ENCODE results near the gene SIAH1. TPM values are rescaled to one million over a fixed set of nuclear protein-coding genes. Genes with fewer than 3 reads are reported as not detected.
"Not testable (repeated sequence)": the region's sequence is repeated elsewhere in the genome, so short reads cannot be mapped to it uniquely, and the experiment has no call there.

The SIAH1 gene
- total RNA-seq, 1 donor from 2014 or later = 35.6 TPM

DNA sequence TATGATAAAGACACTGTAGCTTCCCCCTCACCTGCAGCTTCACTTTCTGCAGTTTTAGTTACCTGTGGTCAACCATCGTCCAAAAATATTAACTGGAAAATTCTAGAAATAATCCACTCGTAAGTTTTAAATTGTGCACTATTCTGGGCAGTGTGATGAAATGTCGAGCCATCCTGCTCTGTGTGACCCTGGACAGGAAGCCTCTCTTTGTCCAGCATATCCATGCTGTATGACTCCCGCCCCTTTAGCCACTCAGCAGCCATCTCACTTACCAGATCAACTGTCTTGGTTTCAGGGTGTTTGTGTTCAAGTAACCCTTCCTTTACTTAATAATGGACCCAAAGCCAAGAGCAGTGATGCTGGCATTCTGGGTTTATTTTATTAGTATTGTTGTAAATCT is 56.1 kb downstream of the SIAH1 start:
- DNase-seq = peak; percentile 17

DNA sequence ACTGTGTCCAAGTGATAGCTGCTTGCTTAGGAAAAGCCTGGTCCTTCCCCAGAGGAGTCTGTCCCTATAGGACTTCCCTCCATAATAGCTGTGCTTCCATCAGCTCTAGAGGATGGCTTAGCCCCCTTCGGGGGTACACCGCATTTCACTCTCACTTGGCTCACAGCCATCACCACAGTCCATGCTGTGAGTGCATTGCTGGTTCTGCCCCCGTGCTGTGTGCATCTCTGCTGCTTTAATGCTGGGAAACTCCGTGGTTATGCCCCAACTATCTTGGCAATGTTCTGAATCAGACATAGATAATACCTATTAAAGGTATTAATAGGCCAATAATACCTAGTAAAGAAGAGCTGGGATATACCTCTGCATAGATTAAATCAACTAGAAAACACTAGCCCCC is 58.3 kb downstream of the SIAH1 start:
- DNase-seq = no peak

DNA sequence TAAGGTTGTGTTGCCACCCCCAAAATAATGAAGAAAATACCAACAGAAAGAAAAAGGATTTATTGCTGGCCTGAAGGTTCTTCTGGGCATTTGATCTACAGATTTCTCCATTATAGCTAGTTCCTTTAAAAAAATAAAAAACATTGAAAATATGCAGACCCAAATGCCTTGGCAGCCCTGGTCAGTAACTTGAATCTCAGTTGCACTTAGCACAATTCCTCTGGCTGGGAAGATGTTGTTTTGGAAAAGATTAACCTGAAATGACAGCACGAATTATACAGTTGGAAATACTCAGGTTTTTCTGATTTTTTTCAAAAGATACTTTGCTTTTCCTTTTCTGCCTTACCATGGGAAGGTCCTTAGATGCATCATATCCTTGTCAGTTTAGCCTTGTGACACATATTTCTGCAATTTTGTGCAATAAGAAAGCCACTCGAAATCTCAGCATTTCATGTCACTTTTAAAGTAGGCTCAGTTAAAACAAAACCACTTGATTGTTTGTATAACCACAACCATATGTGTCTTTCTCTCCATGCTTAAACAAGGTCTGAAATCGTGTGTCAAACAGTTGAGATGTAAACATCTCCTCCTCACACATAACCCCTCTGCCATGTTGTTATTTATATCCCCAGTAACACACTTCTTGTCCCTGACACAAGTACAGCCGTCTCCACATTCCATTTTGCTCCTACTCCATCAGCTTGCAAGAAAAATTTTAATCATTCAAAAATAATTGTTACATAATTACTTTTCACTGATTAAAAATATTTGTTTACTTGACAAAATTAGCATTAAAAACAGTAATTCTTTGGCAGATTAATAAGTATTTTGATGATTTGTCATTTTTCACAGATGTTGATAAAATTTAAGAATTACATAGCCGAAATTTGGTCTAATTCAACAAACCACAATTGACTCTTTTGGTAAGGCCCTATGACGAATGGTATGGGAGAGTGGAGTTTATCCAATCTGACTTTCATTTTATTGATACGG is 61.1 kb downstream of the SIAH1 start:
- DNase-seq = no peak

DNA sequence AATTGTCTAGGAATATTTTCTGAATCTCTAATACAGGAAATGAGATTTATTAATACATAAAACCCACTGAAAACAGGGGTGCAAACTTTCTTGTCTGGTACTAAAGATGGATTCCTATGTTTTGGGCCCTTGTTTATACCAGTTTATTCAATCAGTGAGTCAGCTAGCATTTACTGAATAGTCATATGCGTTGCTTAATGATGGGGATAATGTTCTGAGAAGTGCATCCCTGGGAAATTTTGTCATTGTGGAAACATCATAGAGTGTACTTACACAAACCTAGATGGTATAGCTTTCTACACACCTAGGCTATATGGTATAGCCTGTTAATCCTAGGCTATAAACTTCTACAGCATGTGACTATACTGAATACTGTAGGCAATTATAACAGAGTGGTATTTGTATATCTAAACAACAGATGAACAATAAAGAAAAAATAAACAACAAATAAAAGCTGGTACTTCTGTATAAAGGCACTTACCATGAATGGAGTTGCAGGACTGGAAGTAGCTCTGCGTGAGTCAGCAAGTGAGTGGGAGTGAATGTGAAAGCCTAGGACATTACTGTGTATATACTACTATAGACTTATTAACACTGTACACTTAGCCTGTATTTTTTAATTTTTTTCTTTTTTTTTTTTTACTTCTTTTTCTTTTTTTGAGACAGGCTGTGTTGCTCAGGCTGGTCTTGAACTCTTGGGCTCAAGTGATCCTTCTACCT is 63.7 kb downstream of the SIAH1 start:
- DNase-seq = peak; percentile 32

DNA sequence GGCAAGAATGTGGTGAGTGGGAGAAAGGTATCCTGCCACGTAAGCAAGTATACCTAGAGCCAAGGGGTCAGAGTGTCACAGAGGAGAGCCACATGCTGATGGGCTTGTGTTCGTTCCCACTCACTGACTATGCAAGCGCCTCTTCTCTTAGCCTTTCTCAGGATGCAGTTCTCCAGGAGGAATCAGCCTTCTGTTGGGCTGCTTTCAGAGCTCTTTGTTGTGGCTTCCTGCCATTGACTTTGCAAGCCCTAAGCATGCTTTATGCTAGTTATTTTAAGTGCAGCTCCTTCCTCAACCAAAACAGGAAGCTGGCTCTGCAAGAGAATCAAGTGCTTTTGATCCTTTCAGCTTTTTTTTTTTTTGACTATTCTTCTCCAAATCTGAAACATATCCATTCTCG is 66.6 kb downstream of the SIAH1 start:
- peak; percentile 91 for DNase-seq

DNA sequence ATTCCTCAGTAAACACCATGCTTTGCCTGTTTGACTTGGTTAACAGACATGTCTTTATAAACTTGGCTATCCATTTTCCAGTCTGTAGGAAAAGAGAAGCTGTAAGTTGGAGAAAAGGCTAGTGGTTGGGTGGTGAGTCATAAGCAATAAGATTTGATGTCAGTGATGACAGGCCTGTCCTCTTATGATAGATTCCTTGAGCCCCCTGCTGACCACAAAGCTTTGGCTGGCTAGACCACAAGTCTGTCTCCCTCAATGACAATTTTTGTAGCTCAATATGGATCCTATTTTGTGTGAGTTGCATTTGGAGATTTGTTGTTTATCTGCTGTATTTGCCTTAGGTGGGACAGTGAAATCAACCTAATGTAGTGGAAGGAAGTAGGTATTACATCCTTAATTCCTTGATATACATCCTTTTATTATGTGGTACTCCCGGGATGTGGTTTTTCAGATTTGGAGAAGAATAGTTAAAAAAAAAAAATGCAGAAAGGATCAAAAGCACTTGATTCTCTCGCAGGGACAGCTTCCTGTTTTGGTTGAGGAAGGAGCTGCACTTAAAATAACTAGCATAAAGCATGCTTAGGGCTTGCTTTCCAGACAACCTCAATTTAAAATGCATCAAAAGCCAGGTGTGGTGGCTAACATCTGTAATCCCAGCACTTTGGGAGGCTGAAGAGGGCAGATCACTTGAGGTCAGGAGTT is 67.4 kb downstream of the SIAH1 start:
- peak; percentile 79 for DNase-seq

DNA sequence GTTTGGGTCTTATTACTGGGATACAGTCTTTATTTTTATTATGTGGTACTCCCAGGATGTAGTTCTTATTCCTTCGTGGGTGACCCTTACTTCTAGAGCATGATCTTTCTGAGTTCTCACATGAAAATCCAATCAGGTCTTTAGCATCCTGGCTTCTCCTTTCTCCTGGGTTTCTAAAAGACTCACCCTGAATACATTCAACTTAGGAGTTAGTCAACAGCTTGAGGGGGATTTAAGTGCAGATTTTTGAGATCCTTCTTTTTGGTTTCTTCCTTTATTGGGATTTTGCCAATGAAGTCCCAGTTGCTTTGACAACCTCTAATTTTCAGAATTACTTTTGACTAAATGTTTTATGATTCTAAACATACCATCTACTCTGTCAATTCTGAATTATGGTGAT is 68.2 kb downstream of the SIAH1 start:
- DNase-seq = no peak

DNA sequence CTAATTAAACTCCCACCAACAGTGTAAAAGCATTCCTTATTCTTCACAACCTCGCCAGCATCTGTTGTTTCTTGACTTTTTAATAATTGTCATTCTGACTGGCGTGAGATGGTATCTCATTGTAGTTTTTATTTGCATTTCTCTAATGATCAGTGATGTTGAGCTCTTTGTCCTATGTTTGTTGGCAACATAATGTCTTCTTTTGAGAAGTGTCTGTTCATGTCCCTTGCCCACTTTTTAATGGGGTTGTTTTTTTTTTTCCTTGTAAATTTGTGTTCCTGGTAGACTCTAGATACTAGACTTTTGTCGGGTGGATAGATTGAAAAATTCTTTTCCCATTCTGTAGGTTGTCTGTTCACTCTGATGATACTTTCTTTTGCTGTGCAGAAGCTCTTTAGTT is 71.3 kb downstream of the SIAH1 start:
- DNase-seq = not testable (repeated sequence)

DNA sequence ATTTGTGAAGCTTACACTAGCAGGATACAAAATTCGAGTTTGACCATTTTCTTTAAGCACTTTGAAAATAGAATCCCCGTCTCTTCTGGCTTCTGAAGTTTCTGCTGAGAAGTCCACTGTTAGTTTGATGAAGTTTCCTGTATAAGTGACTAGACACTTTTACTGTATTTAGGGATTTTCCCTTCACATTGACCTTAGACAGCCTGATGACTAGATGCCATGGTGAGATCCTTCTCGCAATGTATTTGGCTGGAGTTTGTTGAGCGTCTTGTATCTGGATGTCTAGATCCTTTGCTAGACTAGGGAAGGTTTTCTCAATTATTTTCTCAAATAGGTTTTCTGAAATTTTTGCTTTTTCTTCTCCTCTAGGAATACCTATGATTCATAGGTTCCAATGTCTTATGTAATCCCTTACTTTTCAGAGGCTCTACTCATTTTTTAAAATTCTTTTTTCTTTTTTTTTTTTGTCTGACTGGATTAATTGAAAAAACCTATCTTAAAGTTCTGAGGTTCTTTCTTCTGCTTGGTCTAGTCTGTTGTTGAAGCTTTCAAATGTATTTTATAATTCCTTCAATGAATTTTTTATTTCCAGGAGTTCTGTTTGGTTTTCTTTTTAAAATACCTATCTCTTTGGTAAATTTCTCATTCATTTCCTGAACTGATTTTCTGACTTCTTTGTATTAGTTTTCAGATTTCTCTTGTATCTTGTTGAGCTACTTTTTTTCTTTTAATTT is 74.1 kb downstream of the SIAH1 start:
- DNase-seq = no peak

Other genes with a start within 250 kb of the SIAH1 start
- gene ABCC12, start 229.4 kb downstream of the SIAH1 start, total RNA-seq = not detected in 2 replicates
- 34.9 and 47.6 TPM in 2 replicates for gene LONP2, start 141.1 kb downstream of the SIAH1 start, total RNA-seq
- not detected in 2 replicates for gene ABCC11, start 137.9 kb downstream of the SIAH1 start, total RNA-seq
- gene N4BP1, start 224.8 kb upstream of the SIAH1 start, total RNA-seq = 30.4 and 30.8 TPM in 2 replicates

Data from dermis blood vessel endothelial cell (primary cell).